ENCODE measurements around the gene RBM10. TPM values are rescaled to one million over a fixed set of nuclear protein-coding genes. Genes with fewer than 3 reads are reported as not detected.

Gene RBM10
- total RNA-seq, 1 experiment from 2014 or later: 46.9 TPM

- Histone ChIP-seq H3K9me3 (no peaks in the 10 kb centered on the region), H3K27me3 (no peaks in the 10 kb centered on the region), H3K4me3 (no peak overlapping the region), H3K36me3 (peaks cover 4% of the 10 kb centered on the region; the same call in 1 of the 2 replicates)
- no peak for DNase-seq
Observed at GRCh38 chrX:47182106-47182700, 37.2 kb downstream of the RBM10 start.

- Histone ChIP-seq H3K36me3 (no peaks in the 10 kb centered on the region), H3K9me3 (no peaks in the 10 kb centered on the region), H3K27me3 (no peaks in the 10 kb centered on the region), H3K4me3 (no peak overlapping the region)
- DNase-seq: no peak
Observed at GRCh38 chrX:47184486-47184885, 39.5 kb downstream of the RBM10 start.

GRCh38 chrX:47185241-47185640 is 40.2 kb downstream of the RBM10 start:
- no peaks in the 10 kb centered on the region for H3K36me3 ChIP-seq
- H3K27me3 ChIP-seq: no peaks in the 10 kb centered on the region
- DNase-seq: no peak
- no peak overlapping the region for H3K4me3 ChIP-seq
- no peaks in the 10 kb centered on the region for H3K9me3 ChIP-seq

DNA sequence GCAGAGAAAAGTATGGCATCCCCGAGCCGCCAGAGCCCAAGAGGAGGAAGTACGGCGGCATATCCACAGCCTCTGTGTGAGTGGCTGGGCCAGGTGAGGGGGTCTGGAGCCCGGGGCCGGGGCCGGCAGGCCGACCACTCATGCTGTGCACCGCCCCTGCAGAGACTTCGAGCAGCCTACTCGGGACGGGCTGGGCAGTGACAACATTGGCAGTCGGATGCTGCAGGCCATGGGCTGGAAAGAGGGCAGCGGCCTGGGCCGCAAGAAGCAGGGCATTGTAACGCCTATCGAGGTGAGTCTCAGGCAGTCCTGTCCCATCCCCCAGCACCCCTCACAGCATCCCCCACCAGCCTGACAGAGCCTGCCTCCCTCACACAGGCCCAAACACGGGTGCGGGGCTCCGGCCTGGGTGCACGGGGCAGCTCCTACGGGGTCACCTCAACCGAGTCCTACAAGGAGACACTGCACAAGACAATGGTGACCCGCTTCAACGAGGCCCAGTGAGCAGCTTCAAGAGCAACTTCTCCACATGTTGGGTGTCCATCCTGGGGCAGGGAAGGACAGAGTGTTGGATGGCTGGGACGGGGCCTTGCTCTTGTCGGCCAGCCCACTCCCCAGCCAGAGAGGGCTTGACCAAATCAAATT is 41.2 kb downstream of the RBM10 start:
- H3K4me3 ChIP-seq: no peak overlapping the region
- no peak for DNase-seq

GRCh38 chrX:47187106-47187677 is 42.2 kb downstream of the RBM10 start:
- Histone ChIP-seq H3K36me3 (no peaks in the 10 kb centered on the region), H3K4me3 (no peak overlapping the region), H3K27me3 (no peaks in the 10 kb centered on the region), H3K9me3 (no peaks in the 10 kb centered on the region)
- no peak for DNase-seq

More for the DNA sequence above, 41.2 kb downstream of the RBM10 start:
- H3K36me3 ChIP-seq: no peaks in the 10 kb centered on the region
- no peaks in the 10 kb centered on the region for H3K27me3 ChIP-seq
- no peaks in the 10 kb centered on the region for H3K9me3 ChIP-seq

DNA sequence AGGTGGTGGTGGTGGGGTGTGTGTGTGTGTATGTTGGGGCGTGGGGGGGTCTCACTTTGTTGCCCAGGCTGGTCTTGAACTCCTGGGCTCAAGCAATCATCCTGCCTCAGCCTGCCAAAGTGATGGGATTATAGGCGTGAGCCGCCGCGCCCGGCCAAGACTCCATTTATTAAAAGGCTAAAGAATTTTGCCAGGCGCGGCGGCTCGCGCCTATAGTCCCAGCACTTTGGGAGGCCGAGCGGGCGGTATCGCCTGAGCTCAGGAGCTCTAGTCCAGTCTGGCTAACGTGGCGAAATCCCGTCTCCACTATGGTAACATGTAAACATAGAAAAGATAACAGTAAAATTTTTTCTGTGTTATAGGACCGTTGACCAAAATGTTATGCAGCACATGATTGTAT is 44.9 kb downstream of the RBM10 start:
- H3K9me3 ChIP-seq: no peaks in the 10 kb centered on the region
- no peak overlapping the region for H3K4me3 ChIP-seq
- DNase-seq: no peak
- H3K27me3 ChIP-seq: no peaks in the 10 kb centered on the region
- peaks cover 2% of the 10 kb centered on the region; the same call in 1 of the 2 replicates for H3K36me3 ChIP-seq

DNA sequence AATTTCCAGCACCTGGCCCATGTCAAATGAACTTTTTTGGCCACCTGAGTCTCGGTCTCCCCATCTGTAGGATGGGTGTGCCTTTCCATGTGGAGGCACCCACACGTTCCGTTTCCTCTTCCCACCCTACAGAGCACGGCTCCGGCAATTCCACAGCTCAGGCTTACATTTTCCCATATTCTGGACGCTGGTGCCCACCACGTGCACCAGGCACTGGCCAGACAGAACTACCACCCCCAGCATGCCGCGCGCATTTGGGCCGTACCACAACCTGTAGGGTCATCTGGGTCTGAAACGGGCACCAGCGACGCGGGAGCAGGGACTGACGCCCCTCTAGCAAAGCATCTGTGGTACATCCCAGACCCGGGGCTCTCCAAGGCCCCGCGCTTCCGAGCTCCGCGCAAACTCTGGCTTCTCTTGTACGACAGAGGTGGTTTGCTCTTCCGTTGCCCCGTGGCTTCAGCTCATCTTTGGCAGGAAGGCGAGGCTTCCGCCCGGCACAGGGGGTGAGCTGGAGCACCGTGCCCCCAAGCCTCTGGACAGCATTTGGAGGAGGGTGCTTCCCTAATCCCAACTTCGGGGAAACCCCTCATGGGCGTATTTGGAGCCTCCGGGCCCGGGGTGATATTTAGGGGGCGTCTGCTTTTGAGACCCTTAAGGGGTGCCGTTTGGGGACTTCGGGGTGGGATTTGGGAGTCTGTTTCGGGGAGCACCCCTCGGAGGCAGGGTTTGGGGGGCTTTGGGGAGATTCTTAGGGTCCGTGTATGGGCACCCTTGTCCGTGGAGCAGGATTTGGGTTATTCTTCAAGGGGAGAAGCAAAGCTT is 45.6 kb downstream of the RBM10 start:
- peak; percentile 93 for DNase-seq
- peaks cover 6% of the 10 kb centered on the region for H3K36me3 ChIP-seq
- H3K9me3 ChIP-seq: no peaks in the 10 kb centered on the region
- no peaks in the 10 kb centered on the region for H3K27me3 ChIP-seq
- peak overlapping the region; percentile 67 for H3K4me3 ChIP-seq

GRCh38 chrX:47191331-47191730 is 46.3 kb downstream of the RBM10 start:
- peak; percentile 11 for DNase-seq
- Histone ChIP-seq H3K4me3 (peak overlapping the region; percentile 67), H3K9me3 (no peaks in the 10 kb centered on the region), H3K27me3 (no peaks in the 10 kb centered on the region), H3K36me3 (peaks cover 7% of the 10 kb centered on the region)

- Histone ChIP-seq H3K4me3 (peak overlapping the region; percentile 67), H3K36me3 (peaks cover 11% of the 10 kb centered on the region), H3K27me3 (no peaks in the 10 kb centered on the region), H3K9me3 (no peaks in the 10 kb centered on the region)
- DNase-seq: no peak
Observed at GRCh38 chrX:47191806-47192401, 46.9 kb downstream of the RBM10 start.

- peak; percentile 85 for DNase-seq
- H3K9me3 ChIP-seq: no peaks in the 10 kb centered on the region
Observed at GRCh38 chrX:47193475-47194193, 48.6 kb downstream of the RBM10 start, which contains the start of gene UBA1. TSS of gene UBA1 (plus strand) at chrX:47193829. CDS start at chrX:47198803, 4,974 bp downstream.

DNA sequence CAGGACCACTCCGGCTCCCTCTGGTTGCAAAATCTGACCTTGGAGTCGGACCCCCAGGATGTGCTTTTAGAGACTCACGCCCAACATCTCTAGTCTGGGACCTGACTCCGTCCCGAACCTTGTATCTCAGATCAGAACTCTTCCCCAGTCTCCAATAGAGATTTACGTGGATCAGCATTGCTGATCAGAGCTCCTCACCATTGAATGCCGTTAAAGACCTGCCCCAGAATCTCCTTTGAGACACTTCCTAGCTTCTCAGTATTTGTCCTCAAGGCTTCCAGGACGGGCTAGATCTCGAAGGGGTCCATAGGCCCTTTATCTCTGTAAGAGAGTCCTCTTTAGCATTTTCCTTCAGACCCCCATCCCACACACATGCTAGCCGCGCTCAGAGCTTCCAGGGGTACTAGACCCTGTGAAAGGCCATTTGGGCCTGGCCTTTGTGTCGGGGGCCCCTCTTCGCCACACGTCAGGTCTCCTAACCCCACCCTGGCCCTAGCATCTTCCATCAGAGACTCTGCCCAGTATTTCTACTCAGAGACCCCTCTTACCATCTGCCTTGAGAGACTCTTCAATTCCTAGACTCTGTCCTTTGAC is 49.3 kb downstream of the RBM10 start:
- no peaks in the 10 kb centered on the region for H3K27me3 ChIP-seq
- H3K36me3 ChIP-seq: peaks cover 23% of the 10 kb centered on the region
- DNase-seq: no peak
- H3K4me3 ChIP-seq: peak overlapping the region; percentile 95
- H3K9me3 ChIP-seq: no peaks in the 10 kb centered on the region

More at GRCh38 chrX:47193475-47194193, 48.6 kb downstream of the RBM10 start, which contains the start of gene UBA1:
- Histone ChIP-seq H3K4me3 (peak within 1 kb of the TSS; percentile 95), H3K27me3 (no peaks in the 10 kb centered on the region), H3K36me3 (peaks cover 19% of the 10 kb centered on the region)

- H3K4me3 ChIP-seq: no peak overlapping the region
- peaks cover 33% of the 10 kb centered on the region for H3K36me3 ChIP-seq
- H3K27me3 ChIP-seq: no peaks in the 10 kb centered on the region
- DNase-seq: no peak
- H3K9me3 ChIP-seq: no peaks in the 10 kb centered on the region
Observed at GRCh38 chrX:47196098-47196497, 51.1 kb downstream of the RBM10 start.

- peaks cover 40% of the 10 kb centered on the region for H3K36me3 ChIP-seq
- H3K27me3 ChIP-seq: no peaks in the 10 kb centered on the region
- H3K9me3 ChIP-seq: no peaks in the 10 kb centered on the region
- H3K4me3 ChIP-seq: no peak overlapping the region
- DNase-seq: no peak
Observed at GRCh38 chrX:47197526-47197925, 52.5 kb downstream of the RBM10 start.

GRCh38 chrX:47198026-47198686 is 53.1 kb downstream of the RBM10 start:
- DNase-seq: no peak
- Histone ChIP-seq H3K36me3 (peaks cover 44% of the 10 kb centered on the region), H3K4me3 (no peak overlapping the region), H3K9me3 (no peaks in the 10 kb centered on the region), H3K27me3 (no peaks in the 10 kb centered on the region)

- no peak for DNase-seq
- H3K36me3 ChIP-seq: peaks cover 47% of the 10 kb centered on the region
- no peaks in the 10 kb centered on the region for H3K27me3 ChIP-seq
- no peak overlapping the region for H3K4me3 ChIP-seq
- no peaks in the 10 kb centered on the region for H3K9me3 ChIP-seq
Observed at GRCh38 chrX:47198687-47199080, 53.7 kb downstream of the RBM10 start.

Data from MG63 (cell line).